GM12878 (cell line): ENCODE data around the gene INO80B. TPM values are rescaled to one million over a fixed set of nuclear protein-coding genes. Genes with fewer than 3 reads are reported as not detected.

ENCODE experiments used
- ATAC-seq: fragments of 200-7000 bp; cut with Tn5 transposase; 3 replicates; pipeline ENCODE4 v1.9.1; 2020; ENCODE audit warnings: mild to moderate bottlenecking, moderate library complexity
- BruUV-seq: library from RNA; stranded (reverse); fragments of 400-500 nt; replicated peaks from 2 replicates; lab custom pipeline; 2021; lab: Mats Ljungman, UMichigan
- CTCF ChIA-PET: fragments of 300-600 bp; sonication (Branson Sonifier 250); formaldehyde crosslinking; extraction: SDS; loops from one replicate; lab custom pipeline; 2021; ENCODE audit warnings: inconsistent platforms; lab: Yijun Ruan, JAX
- POLR2A ChIA-PET: fragments of 350-600 bp; formaldehyde crosslinking; extraction: SDS; loops from one replicate; lab custom pipeline; 2021; ENCODE audit warnings: inconsistent platforms; lab: Charles Lee
- RAD21 ChIA-PET: fragments of 300-600 bp; sonication (Branson Sonifier 250); formaldehyde crosslinking; loops from one replicate; lab custom pipeline; 2023; ENCODE audit warnings: antibody characterized with exemption; ENCODE audit not compliant: unreplicated experiment; lab: Charles Lee
- SMC1A ChIA-PET: fragments of 300-600 bp; sonication (Branson Sonifier 250); formaldehyde crosslinking; loops from one replicate; lab custom pipeline; 2023; ENCODE audit not compliant: unreplicated experiment, uncharacterized antibody; lab: Charles Lee
- DNase-seq: peaks from one replicate; pipeline ENCODE4 v3.0.0-alpha.2; 2011; ENCODE audit warnings: low read depth, low spot score
- FAIRE-seq: peaks from 3 replicates; lab custom pipeline; 2011; peaks lifted over from hg19 to GRCh38; lab: Jason Lieb, UNC
- H2AFZ ChIP-seq: 2 replicates; pipeline ENCODE4 v1.6.0; 2011; ENCODE audit warnings: low read depth, low read length, control low read depth; ENCODE audit not compliant: control insufficient read depth
- H3K27ac ChIP-seq: 2 replicates; pipeline ENCODE4 v1.5.1; 2011; ENCODE audit warnings: control low read depth; ENCODE audit not compliant: control insufficient read depth, insufficient read depth
- H3K27me3 ChIP-seq, 2 experiments: replicated peaks in 1 of 2; 2 replicates each; pipeline versions ENCODE4 v1.6.0 to v1.6.1; 2011; ENCODE audit warnings: low read length in 1 of 2; ENCODE audit not compliant: control insufficient read depth in 2 of 2, insufficient read depth in 2 of 2
- H3K36me3 ChIP-seq, 2 experiments: 2 replicates each; pipeline ENCODE4 v1.5.1; 2011; ENCODE audit warnings: low read length in 1 of 2; ENCODE audit not compliant: control insufficient read depth in 2 of 2, insufficient read depth in 2 of 2
- H3K4me1 ChIP-seq: 2 replicates; pipeline ENCODE4 v1.6.1; 2011; ENCODE audit warnings: mild to moderate bottlenecking, low read length, moderate library complexity, mixed read lengths; ENCODE audit not compliant: control insufficient read depth, insufficient read depth
- H3K4me2 ChIP-seq: 2 replicates; pipeline ENCODE4 v1.6.0; 2011; ENCODE audit warnings: control low read depth; ENCODE audit not compliant: control insufficient read depth, insufficient read depth
- H3K4me3 ChIP-seq: fragments of 200-600 bp; sonication (generic); 2 replicates; pipeline ENCODE4 v1.5.1; 2016
- H3K79me2 ChIP-seq: 2 replicates; pipeline ENCODE4 v1.6.0; 2011; ENCODE audit warnings: low read length; ENCODE audit not compliant: control insufficient read depth, insufficient read depth
- H3K9ac ChIP-seq: 2 replicates; pipeline ENCODE4 v1.8.0; 2011; ENCODE audit warnings: low read length, control low read depth, mixed read lengths; ENCODE audit not compliant: control insufficient read depth, insufficient read depth
- H3K9me3 ChIP-seq: replicated peaks from 3 replicates; pipeline ENCODE4 v1.5.1; 2011; ENCODE audit warnings: mild to moderate bottlenecking, low read length; ENCODE audit not compliant: control insufficient read depth, insufficient read depth
- H4K20me1 ChIP-seq: 2 replicates; pipeline ENCODE4 v1.6.0; 2011; ENCODE audit not compliant: control insufficient read depth, insufficient read depth
- BCL11A ChIP-seq: IDR thresholded peaks from 2 replicates; pipeline ENCODE4 v1.6.1; 2011; ENCODE audit warnings: low read depth, low read length
- BCL3 ChIP-seq: IDR thresholded peaks from 2 replicates; pipeline ENCODE4 v1.6.1; 2011; ENCODE audit warnings: borderline replicate concordance, low read depth, mild to moderate bottlenecking, moderate library complexity, low read length; ENCODE audit not compliant: insufficient read depth, poor library complexity, severe bottlenecking
- BHLHE40 ChIP-seq, 2 experiments: fragments of 450-650 bp in 1 of 2; IDR thresholded peaks; 2 replicates each; pipeline ENCODE4 v1.6.1; 2011 to 2017; ENCODE audit warnings: low read depth in 2 of 2, borderline replicate concordance in 1 of 2, improper control_type of control experiment in 1 of 2, low read length in 1 of 2, mild to moderate bottlenecking in 1 of 2
- CEBPB ChIP-seq, 2 experiments: fragments of 150-350 bp in 1 of 2; IDR thresholded peaks; 2 replicates each; pipeline ENCODE4 v1.6.1; 2012 to 2014; ENCODE audit warnings: low read depth in 2 of 2, low read length in 2 of 2, borderline replicate concordance in 1 of 2, inconsistent platforms in 1 of 2
- CREM ChIP-seq: IDR thresholded peaks from 2 replicates; pipeline ENCODE4 v1.6.1; 2014; ENCODE audit warnings: antibody characterized with exemption, low read depth
- CTCF ChIP-seq, 3 experiments: IDR thresholded peaks in 2 of 3; conservative IDR thresholded peaks in 1 of 3; 2 replicates each; pipeline ENCODE4 v1.5.1; 2011; ENCODE audit warnings: low read depth in 3 of 3, low read length in 3 of 3, mild to moderate bottlenecking in 3 of 3, control low read depth in 2 of 3, moderate library complexity in 2 of 3, inconsistent platforms in 1 of 3, mixed read lengths in 1 of 3; ENCODE audit not compliant: control insufficient read depth in 2 of 3, insufficient read depth in 1 of 3; ENCODE audit errors: extremely low read depth in 1 of 3
- FOXM1 ChIP-seq: IDR thresholded peaks from 2 replicates; pipeline ENCODE4 v1.6.1; 2012; ENCODE audit warnings: low read depth, mild to moderate bottlenecking, inconsistent platforms, low read length, moderate library complexity
- KAT2A ChIP-seq: conservative IDR thresholded peaks from 2 replicates; pipeline ENCODE4 v1.6.1; 2011; ENCODE audit warnings: low read depth, low read length; ENCODE audit not compliant: control insufficient read depth
- KDM1A ChIP-seq: fragments of 200-600 bp; sonication (generic); IDR thresholded peaks from 2 replicates; pipeline ENCODE4 v1.6.1; 2016; ENCODE audit warnings: borderline replicate concordance
- MEF2A ChIP-seq: IDR thresholded peaks from 2 replicates; pipeline ENCODE4 v1.6.1; 2011; ENCODE audit warnings: low read depth, mild to moderate bottlenecking, low read length, moderate library complexity; ENCODE audit not compliant: insufficient read depth
- MTA3 ChIP-seq: IDR thresholded peaks from 2 replicates; pipeline ENCODE4 v1.6.1; 2012; ENCODE audit warnings: low read length, inconsistent platforms, borderline replicate concordance
- SIX5 ChIP-seq: IDR thresholded peaks from 2 replicates; pipeline ENCODE4 v1.6.1; 2011; ENCODE audit warnings: mild to moderate bottlenecking, low read depth, low read length, moderate library complexity; ENCODE audit not compliant: severe bottlenecking
- SMAD1 ChIP-seq: fragments of 450-650 bp; IDR thresholded peaks from 2 replicates; pipeline ENCODE4 v1.6.1; 2018; ENCODE audit warnings: mild to moderate bottlenecking, low read depth; ENCODE audit not compliant: partially characterized antibody
- STAT3 ChIP-seq: IDR thresholded peaks from 2 replicates; pipeline ENCODE4 v1.6.1; 2011; ENCODE audit warnings: low read depth, low read length, improper control_type of control experiment
- TBL1XR1 ChIP-seq: IDR thresholded peaks from 2 replicates; pipeline ENCODE4 v1.6.1; 2012; ENCODE audit warnings: low read depth, low read length, improper control_type of control experiment
- TCF7 ChIP-seq: IDR thresholded peaks from 2 replicates; pipeline ENCODE4 v1.6.1; 2014; ENCODE audit warnings: antibody characterized with exemption, borderline replicate concordance
- WRNIP1 ChIP-seq: IDR thresholded peaks from 2 replicates; pipeline ENCODE4 v1.6.1; 2011; ENCODE audit warnings: low read depth, low read length, improper control_type of control experiment, borderline replicate concordance
- ZNF207 ChIP-seq: fragments of 450-650 bp; IDR thresholded peaks from 2 replicates; pipeline ENCODE4 v1.6.1; 2014; ENCODE audit warnings: antibody characterized with exemption, mild to moderate bottlenecking, borderline replicate concordance
- ZNF24 ChIP-seq: fragments of 450-650 bp; IDR thresholded peaks from 2 replicates; pipeline ENCODE4 v1.6.1; 2017; ENCODE audit warnings: antibody characterized with exemption, mild to moderate bottlenecking
- WGBS: methylation state at CpG from one replicate; pipeline ENCODE4 v1.1.6; 2016; ENCODE audit warnings: low lambda C conversion rate; ENCODE audit not compliant: insufficient replicate concordance, insufficient coverage; ENCODE audit errors: missing lambda C conversion rate; 5-methylcytosine and 5-hydroxymethylcytosine counted together
- in situ Hi-C: fragments of 300-500 bp; cut with MboI; formaldehyde crosslinking; loops from 9 replicates; pipeline ENCODE4 v1.14.3; 2018; ENCODE audit warnings: mixed read lengths
- intact Hi-C: fragments of 100-400 bp; cut with micrococcal nuclease; formaldehyde crosslinking; loops from one replicate; pipeline ENCODE4 v1.14.2; 2022; ENCODE audit not compliant: unreplicated experiment
- polyA plus RNA-seq, 11 experiments: library from polyadenylated mRNA; depleted of rRNA in 4 of 11; unstranded in 6 of 11; stranded (reverse) in 5 of 11; fragments of >200 nt; fragmentation: Nextera tagmentation in 4 of 11; fragmentation: Illumina TruSeq in 1 of 11; extraction: Ambion mirVana in 4 of 11; extraction: Trizol in 1 of 11; gene quantifications; 1 replicate in 1 of 11; 2 replicates in 10 of 11; pipeline versions ENCODE4 v1.2.1 to v1.2.3, GENCODE V29; 2011 to 2016; ENCODE audit warnings: inconsistent platforms in 2 of 11, missing spikeins in 2 of 11, low read depth in 1 of 11
- total RNA-seq, 4 experiments: library from RNA; depleted of rRNA in 3 of 4; stranded (reverse); fragments of >200 nt in 3 of 4; fragmentation: Illumina TruSeq in 1 of 4; extraction: Trizol in 1 of 4; gene quantifications; 2 replicates each; pipeline versions ENCODE4 v1.2.1 to v1.2.3, GENCODE V29; 2013 to 2021

The INO80B gene
- total and polyA plus RNA-seq, 10 of the 15 experiments (the other 5 are each of a cell fraction or from before 2014, with no cell fraction given) = 1.3 to 26.7 (median 11.1) TPM

- H3K79me2 ChIP-seq = peaks cover 21% of the 10 kb centered on the region
- in situ Hi-C loops (no loop called here), intact Hi-C loops (loop anchor here (1.0 kb wide), 2 partner anchors 24 to 71 kb away; partner anchors contain the start of genes AUP1, CCDC142 and HTRA2)
- CTCF ChIA-PET = interaction anchor here (1.2 to 6.7 kb wide), 7 partner anchors 9 to 129 kb away, joined by 3 to 54 read pairs (median 10); partner anchors contain the start of genes AUP1, CCDC142, HTRA2 and TTC31
- peaks cover 2 to 4% of the 10 kb centered on the region in 2 experiments; a peak in 3 of 4 replicates for H3K36me3 ChIP-seq
- DNase-seq (peak; percentile 100), ATAC-seq (peak; percentile 90), FAIRE-seq (peak; percentile 99)
- H3K4me3 ChIP-seq = peak within 1 kb of the TSS; percentile 99
- no peaks in the 10 kb centered on the region for H4K20me1 ChIP-seq
- RAD21 ChIA-PET = interaction anchor here (0.8 to 3.5 kb wide), 22 partner anchors 8 to 428 kb away, joined by 3 to 21 read pairs (median 4); partner anchors contain the start of genes AUP1, C2orf81, CCDC142 and HTRA2
- WGBS = 2% methylated on average over 29 of the region's 38 CpGs
- peak within 1 kb of the TSS; percentile 91 for H3K4me2 ChIP-seq
- H3K27me3 ChIP-seq = no peaks in the 10 kb centered on the region
- H2AFZ ChIP-seq = peak within 1 kb of the TSS; percentile 81
- peaks cover 19% of the 10 kb centered on the region for H3K4me1 ChIP-seq
- SMC1A ChIA-PET = interaction anchor here (1.0 to 5.5 kb wide), 11 partner anchors 9 to 129 kb away, joined by 3 to 24 read pairs (median 7); partner anchors contain the start of genes C2orf81, CCDC142, TTC31 and WDR54
- no peaks in the 10 kb centered on the region for H3K9me3 ChIP-seq
- H3K9ac ChIP-seq = peak within 1 kb of the TSS; percentile 93
- H3K27ac ChIP-seq = peak within 1 kb of the TSS; percentile 96
- BruUV-seq = TSS peak; percentile 70
- POLR2A ChIA-PET = interaction anchor here (0.6 to 5.8 kb wide), 18 partner anchors 9 to 342 kb away, joined by 3 to 44 read pairs (median 4); partner anchors contain the start of genes C2orf81, CCDC142, HTRA2 and MOB1A
- TF ChIP-seq ZNF207 = no peak
- no peak for TF ChIP-seq CTCF (IDR thresholded peaks at IDR 0.05 in 2 of 3, conservative IDR thresholded peaks at IDR 0.05 in 1 of 3; ENCODE audit: control insufficient read depth in 2 of 3, extremely low read depth in 1 of 3, insufficient read depth in 1 of 3, low read depth in 3 of 3, low read length in 3 of 3)
- TF ChIP-seq BCL11A = no peak
- TF ChIP-seq TCF7 = no peak
- TF ChIP-seq KAT2A = no peak
- peak; percentile 56; the same call in 1 of the 2 replicates for TF ChIP-seq FOXM1
- TF ChIP-seq CEBPB (IDR thresholded peaks at IDR 0.05; ENCODE audit: borderline replicate concordance in 1 of 2, low read depth in 2 of 2, low read length in 2 of 2) = no peak
- no peak for TF ChIP-seq SIX5
- peak; percentile 71; the same call in 1 of the 2 replicates for TF ChIP-seq CREM
- no peak for TF ChIP-seq STAT3
- TF ChIP-seq KDM1A = no peak
- TF ChIP-seq WRNIP1 = no peak
- TF ChIP-seq BCL3 = peak; percentile 11
- TF ChIP-seq TBL1XR1 = no peak
- TF ChIP-seq BHLHE40 (IDR thresholded peaks at IDR 0.05; ENCODE audit: borderline replicate concordance in 1 of 2, low read depth in 2 of 2, low read length in 1 of 2) = no peak
- 0 out of 2 replicates have a peak, but pooled peaks have one; percentile 8 for TF ChIP-seq MTA3
- no peak for TF ChIP-seq SMAD1
- no peak for TF ChIP-seq MEF2A
- TF ChIP-seq ZNF24 = no peak
Observed at GRCh38 chr2:74458132-74458937, 3.4 kb downstream of the INO80B start, which contains the start of gene WBP1. Gene WBP1 (plus strand): TSS chr2:74458438. CDS start chr2:74458603, 165 bp downstream.
